ENCODE measurements around the gene ZNF492. TPM values are rescaled to one million over a fixed set of nuclear protein-coding genes. Genes with fewer than 3 reads are reported as not detected.

ZNF492 gene
- total RNA-seq, 4 donors from 2014 or later = 0.13 to 0.59 (median 0.22) TPM; not detected in 1

GRCh38 chr19:22622901-22623840 is 11.0 kb upstream of the ZNF492 start:
- WGBS, 2 donors = 1 to 8% methylated on average over 8 to 21 of the region's 71 CpGs
- no peaks in the 10 kb centered on the region for H3K36me3 ChIP-seq
- H3K27ac ChIP-seq = no peak overlapping the region
- peak overlapping the region in 1 of 3 donors; percentile 17 for H3K4me3 ChIP-seq (replicated peaks in 1 of 3)
- TF ChIP-seq POLR2A (IDR thresholded peaks at IDR 0.05) (no peak), CTCF (IDR thresholded peaks at IDR 0.05) (peak in 2 of 6 experiments; percentile 24 to 26)
- H3K27me3 ChIP-seq = no peaks in the 10 kb centered on the region
- H3K4me1 ChIP-seq = no peaks in the 10 kb centered on the region
- DNase-seq = peak; percentile 26 to 29
- H3K9me3 ChIP-seq = no peaks in the 10 kb centered on the region
- intact Hi-C loops (cut with DNase I) = no loop called here

GRCh38 chr19:22623841-22624221 is 10.3 kb upstream of the ZNF492 start:
- intact Hi-C loops (cut with DNase I) = no loop called here
- peak in 1 of 2 donors; percentile 19 for DNase-seq
- Histone ChIP-seq H3K36me3 (no peaks in the 10 kb centered on the region), H3K4me1 (no peaks in the 10 kb centered on the region), H3K27me3 (no peaks in the 10 kb centered on the region), H3K9me3 (no peaks in the 10 kb centered on the region), H3K4me3 (replicated peaks in 1 of 3) (no peak overlapping the region), H3K27ac (no peak overlapping the region)
- WGBS, 2 donors = 43 to 74% methylated on average over 4 to 15 of the region's 16 CpGs
- TF ChIP-seq CTCF (IDR thresholded peaks at IDR 0.05) = no peak
- no peak for TF ChIP-seq POLR2A (IDR thresholded peaks at IDR 0.05)

- DNase-seq = no peak
- 69 to 79% methylated on average over 4 to 8 of the region's 8 CpGs for WGBS, 2 donors
- no peaks in the 10 kb centered on the region for H3K9me3 ChIP-seq
- H3K4me1 ChIP-seq = no peaks in the 10 kb centered on the region
- intact Hi-C loops (cut with DNase I) = no loop called here
- no peak for TF ChIP-seq POLR2A (IDR thresholded peaks at IDR 0.05)
- TF ChIP-seq CTCF (IDR thresholded peaks at IDR 0.05) = no peak
- no peak overlapping the region for H3K4me3 ChIP-seq (replicated peaks in 1 of 3)
- no peak overlapping the region for H3K27ac ChIP-seq
- H3K36me3 ChIP-seq = no peaks in the 10 kb centered on the region
- H3K27me3 ChIP-seq = no peaks in the 10 kb centered on the region
These were observed 8.7 kb upstream of the ZNF492 start for GRCh38 chr19:22625266-22626035.

GRCh38 chr19:22627526-22627925 is 6.6 kb upstream of the ZNF492 start:
- Histone ChIP-seq H3K4me3 (replicated peaks in 1 of 3) (no peak overlapping the region), H3K27ac (no peak overlapping the region), H3K36me3 (no peaks in the 10 kb centered on the region), H3K9me3 (no peaks in the 10 kb centered on the region), H3K4me1 (no peaks in the 10 kb centered on the region), H3K27me3 (no peaks in the 10 kb centered on the region)
- TF ChIP-seq POLR2A (IDR thresholded peaks at IDR 0.05) = no peak
- TF ChIP-seq CTCF (IDR thresholded peaks at IDR 0.05) = no peak
- 71% methylated on average over 1 of the region's 1 CpG; no CpG with 5 or more reads in 1 of the 2 donors for WGBS, 2 donors
- intact Hi-C loops (cut with DNase I) = no loop called here
- DNase-seq = no peak
